ENCODE measurements around the gene RBBP4. TPM values are rescaled to one million over a fixed set of nuclear protein-coding genes. Genes with fewer than 3 reads are reported as not detected.

Gene RBBP4
- total and polyA plus RNA-seq, 2 of the 13 experiments (the other 11 are each of a cell fraction or from before 2014, with no cell fraction given), result 64.4 to 166 TPM

DNA sequence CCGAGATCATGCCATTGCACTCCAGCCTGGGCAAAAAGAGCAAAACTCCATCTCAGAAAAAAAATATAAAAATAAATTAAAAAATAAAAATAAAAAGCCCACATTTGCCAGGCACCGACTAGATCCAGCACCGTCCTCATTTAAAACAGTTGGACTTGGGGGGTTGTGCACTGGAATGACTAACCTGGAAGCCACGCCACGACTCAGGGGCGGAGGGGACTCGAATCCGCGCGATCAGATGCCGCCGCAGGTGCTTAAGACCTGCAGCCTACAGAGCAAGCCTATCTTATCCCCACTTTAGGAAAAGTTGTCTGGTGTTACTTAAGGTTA is 39.2 kb upstream of the RBBP4 start:
- peak overlapping the region; percentile 73 for H3K27ac ChIP-seq (ENCODE audit: extremely low read length, insufficient read depth, low read length)
- H3K27me3 ChIP-seq (ENCODE audit: control insufficient read depth in 1 of 2, insufficient read depth in 2 of 2, low read length in 2 of 2), result no peaks in the 10 kb centered on the region; a peak in 1 of 5 replicates
- ATAC-seq (no peak), DNase-seq (ENCODE audit: low spot score) (no peak), FAIRE-seq (no peak)
- H3K4me3 ChIP-seq (replicated peaks in 1 of 3; ENCODE audit: insufficient read depth in 1 of 3, low read depth in 2 of 3, low read length in 3 of 3), result peak overlapping the region; percentile 74 to 90 (median 74)
- H3K9me3 ChIP-seq (ENCODE audit: low read length), result no peaks in the 10 kb centered on the region
- H3K9ac ChIP-seq (ENCODE audit: insufficient read depth, low read depth, low read length), result peak overlapping the region; percentile 79
- CTCF ChIA-PET (ENCODE audit: low intra/inter-chr PET ratio, low total read pairs), result no interaction called here
- in situ Hi-C loops (cut with HindIII; ENCODE audit: extremely low pct_ligation_motif_present, low pct_unique_long_range_greater_than_20kb), result no loop called here
- peaks cover 15% of the 10 kb centered on the region for H3K4me1 ChIP-seq (ENCODE audit: insufficient read depth, low read length)
- POLR2A ChIA-PET, result interaction anchor here (1.0 to 1.8 kb wide), 6 partner anchors 11 to 598 kb away, joined by 3 to 6 read pairs (median 4); partner anchors contain the start of genes KHDRBS1, RBBP4 and ZBTB8OS
- no peaks in the 10 kb centered on the region for H4K20me1 ChIP-seq (ENCODE audit: insufficient read depth, low read length)
- BruUV-seq (replicated peaks), result no TSS peak
- no peak overlapping the region for H2AFZ ChIP-seq (ENCODE audit: low read length)
- 7% methylated on average over 7 of the region's 12 CpGs for WGBS (ENCODE audit: low lambda C conversion rate)
- peak overlapping the region; percentile 97 for H3K4me2 ChIP-seq (ENCODE audit: low read depth, low read length)
- H3K36me3 ChIP-seq (replicated peaks in 1 of 2; ENCODE audit: control insufficient read depth in 1 of 2, insufficient read depth in 2 of 2, low read length in 2 of 2), result no peaks in the 10 kb centered on the region
- H3K79me2 ChIP-seq (ENCODE audit: insufficient read depth, low read length), result no peaks in the 10 kb centered on the region
- intact Hi-C loops (cut with micrococcal nuclease; ENCODE audit: unreplicated experiment), result no loop called here
- peak; percentile 6; the same call in 1 of the 2 replicates for TF ChIP-seq CEBPG (CRISPR knock-in tag; IDR thresholded peaks at IDR 0.05)
- TF ChIP-seq ZNF883 (CRISPR knock-in tag; IDR thresholded peaks at IDR 0.05; ENCODE audit: not compliant biosample characterization), result no peak
- 0 out of 2 replicates have a peak, but pooled peaks have one; percentile 14 for TF ChIP-seq ZSCAN31 (CRISPR knock-in tag; IDR thresholded peaks at IDR 0.05; ENCODE audit: low read depth)
- 0 out of 2 replicates have a peak, but pooled peaks have one; percentile 43 for TF ChIP-seq ZNF501 (CRISPR knock-in tag; IDR thresholded peaks at IDR 0.05)
- 0 out of 2 replicates have a peak, but pooled peaks have one; percentile 27 for TF ChIP-seq NR2F2 (IDR thresholded peaks at IDR 0.05; ENCODE audit: borderline replicate concordance, low read depth)
- TF ChIP-seq, protein P1, sequence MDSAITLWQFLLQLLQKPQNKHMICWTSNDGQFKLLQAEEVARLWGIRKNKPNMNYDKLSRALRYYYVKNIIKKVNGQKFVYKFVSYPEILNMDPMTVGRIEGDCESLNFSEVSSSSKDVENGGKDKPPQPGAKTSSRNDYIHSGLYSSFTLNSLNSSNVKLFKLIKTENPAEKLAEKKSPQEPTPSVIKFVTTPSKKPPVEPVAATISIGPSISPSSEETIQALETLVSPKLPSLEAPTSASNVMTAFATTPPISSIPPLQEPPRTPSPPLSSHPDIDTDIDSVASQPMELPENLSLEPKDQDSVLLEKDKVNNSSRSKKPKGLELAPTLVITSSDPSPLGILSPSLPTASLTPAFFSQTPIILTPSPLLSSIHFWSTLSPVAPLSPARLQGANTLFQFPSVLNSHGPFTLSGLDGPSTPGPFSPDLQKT (CRISPR knock-in tag; IDR thresholded peaks at IDR 0.05; ENCODE audit: borderline replicate concordance), result no peak
- TF ChIP-seq SNAPC2 (CRISPR knock-in tag; IDR thresholded peaks at IDR 0.05), result 0 out of 2 replicates have a peak, but pooled peaks have one; percentile 29
- no peak for TF ChIP-seq SOX6 (IDR thresholded peaks at IDR 0.05)
- no peak for TF ChIP-seq SOX6 (CRISPR knock-in tag; IDR thresholded peaks at IDR 0.05)
- TF ChIP-seq, protein P2, sequence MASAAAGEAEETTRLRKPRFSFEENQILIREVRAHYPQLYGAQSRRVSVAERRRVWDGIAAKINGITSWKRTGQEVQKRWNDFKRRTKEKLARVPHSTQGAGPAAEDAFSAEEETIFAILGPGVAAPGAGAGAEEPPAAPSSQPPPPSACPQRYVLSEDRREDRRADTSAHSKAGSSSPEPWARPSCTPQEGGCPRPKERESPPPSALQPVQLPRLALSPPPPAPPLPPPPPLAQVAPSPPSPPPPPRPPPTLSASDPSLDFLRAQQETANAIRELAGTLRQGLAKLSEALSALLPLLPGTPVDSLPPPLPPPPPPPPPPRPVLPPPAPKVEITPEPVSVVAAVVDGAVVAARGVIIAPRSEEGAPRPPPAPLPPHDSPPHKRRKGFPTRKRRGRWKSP (CRISPR knock-in tag; IDR thresholded peaks at IDR 0.05), result 0 out of 2 replicates have a peak, but pooled peaks have one; percentile 36
- 0 out of 2 replicates have a peak, but pooled peaks have one; percentile 10 for TF ChIP-seq BORCS8-MEF2B (CRISPR knock-in tag; IDR thresholded peaks at IDR 0.05)
- peak; percentile 62; the same call in 1 of the 2 replicates for TF ChIP-seq PHF8 (CRISPR knock-in tag; IDR thresholded peaks at IDR 0.05)
- TF ChIP-seq, protein P3, sequence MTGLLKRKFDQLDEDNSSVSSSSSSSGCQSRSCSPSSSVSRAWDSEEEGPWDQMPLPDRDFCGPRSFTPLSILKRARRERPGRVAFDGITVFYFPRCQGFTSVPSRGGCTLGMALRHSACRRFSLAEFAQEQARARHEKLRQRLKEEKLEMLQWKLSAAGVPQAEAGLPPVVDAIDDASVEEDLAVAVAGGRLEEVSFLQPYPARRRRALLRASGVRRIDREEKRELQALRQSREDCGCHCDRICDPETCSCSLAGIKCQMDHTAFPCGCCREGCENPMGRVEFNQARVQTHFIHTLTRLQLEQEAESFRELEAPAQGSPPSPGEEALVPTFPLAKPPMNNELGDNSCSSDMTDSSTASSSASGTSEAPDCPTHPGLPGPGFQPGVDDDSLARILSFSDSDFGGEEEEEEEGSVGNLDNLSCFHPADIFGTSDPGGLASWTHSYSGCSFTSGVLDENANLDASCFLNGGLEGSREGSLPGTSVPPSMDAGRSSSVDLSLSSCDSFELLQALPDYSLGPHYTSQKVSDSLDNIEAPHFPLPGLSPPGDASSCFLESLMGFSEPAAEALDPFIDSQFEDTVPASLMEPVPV (CRISPR knock-in tag; IDR thresholded peaks at IDR 0.05), result 0 out of 2 replicates have a peak, but pooled peaks have one; percentile 17
- no peak for TF ChIP-seq ZNF138 (CRISPR knock-in tag; IDR thresholded peaks at IDR 0.05; ENCODE audit: low read depth)
- TF ChIP-seq GTF3A (CRISPR knock-in tag; conservative IDR thresholded peaks at IDR 0.05), result no peak
- TF ChIP-seq ZNF670 (CRISPR knock-in tag; IDR thresholded peaks at IDR 0.05; ENCODE audit: borderline replicate concordance), result 0 out of 2 replicates have a peak, but pooled peaks have one; percentile 40
- no peak for TF ChIP-seq ZFAT (CRISPR knock-in tag; conservative IDR thresholded peaks at IDR 0.05)
- 0 out of 2 replicates have a peak, but pooled peaks have one; percentile 35 for TF ChIP-seq WIZ (CRISPR knock-in tag; IDR thresholded peaks at IDR 0.05)
